Suprapubic skin (tissue), 4 donors: ENCODE data around the gene SKI. TPM values are rescaled to one million over a fixed set of nuclear protein-coding genes. Genes with fewer than 3 reads are reported as not detected.

Source experiments
- DNase-seq, 2 donors: peaks; one replicate each; pipeline ENCODE4 v3.0.0-alpha.2; 2019; ENCODE audit warnings: low spot score in 2 of 2
- H3K27ac ChIP-seq: fragments of 200-600 bp; sonication (generic); one replicate; pipeline ENCODE4 v1.5.1; 2019
- H3K27me3 ChIP-seq: fragments of 200-600 bp; sonication (generic); one replicate; pipeline ENCODE4 v1.5.1; 2019
- H3K36me3 ChIP-seq: fragments of 200-600 bp; sonication (generic); one replicate; pipeline ENCODE4 v1.5.1; 2019
- H3K4me1 ChIP-seq: fragments of 200-600 bp; sonication (generic); one replicate; pipeline ENCODE4 v1.5.1; 2019
- H3K4me3 ChIP-seq: fragments of 200-600 bp; sonication (generic); one replicate; pipeline ENCODE4 v1.5.1; 2019; ENCODE audit warnings: mild to moderate bottlenecking
- H3K9me3 ChIP-seq: fragments of 200-600 bp; sonication (generic); one replicate; pipeline ENCODE4 v1.5.1; 2019
- EP300 ChIP-seq: sonication (generic); formaldehyde crosslinking; IDR thresholded peaks from one replicate; pipeline ENCODE4 v1.6.1; 2017; ENCODE audit warnings: antibody characterized with exemption
- POLR2A ChIP-seq, 2 donors: fragments of 450-650 bp; IDR thresholded peaks; one replicate each; pipeline ENCODE4 v1.6.1; 2017; ENCODE audit warnings: antibody characterized with exemption in 2 of 2, mild to moderate bottlenecking in 2 of 2, moderate library complexity in 2 of 2
- POLR2AphosphoS5 ChIP-seq, 3 donors: sonication (generic); formaldehyde crosslinking; IDR thresholded peaks; one replicate each; pipeline ENCODE4 v1.6.1; 2017; ENCODE audit warnings: antibody characterized with exemption in 3 of 3
- WGBS: methylation state at CpG from one replicate; pipeline ENCODE4 v1.1.5; 2018; 5-methylcytosine and 5-hydroxymethylcytosine counted together
- total RNA-seq, 4 donors: library from RNA; depleted of rRNA; stranded (reverse); fragments of >200 nt; gene quantifications; one replicate each; pipeline ENCODE4 v1.1.0, GENCODE V29; 2016
- TF ChIP-seq, protein P1 (sequence below), 2 donors: fragments of 200-600 bp in 1 of 2; fragments of 450-650 bp in 1 of 2; sonication (generic) in 1 of 2; IDR thresholded peaks; one replicate each; pipeline ENCODE4 v1.5.1; 2016 to 2019; ENCODE audit warnings: antibody characterized with exemption in 2 of 2, mild to moderate bottlenecking in 1 of 2, moderate library complexity in 1 of 2

SKI gene
- total RNA-seq, 4 donors from 2014 or later: 51.8 to 91.2 (median 68.1) TPM

DNA sequence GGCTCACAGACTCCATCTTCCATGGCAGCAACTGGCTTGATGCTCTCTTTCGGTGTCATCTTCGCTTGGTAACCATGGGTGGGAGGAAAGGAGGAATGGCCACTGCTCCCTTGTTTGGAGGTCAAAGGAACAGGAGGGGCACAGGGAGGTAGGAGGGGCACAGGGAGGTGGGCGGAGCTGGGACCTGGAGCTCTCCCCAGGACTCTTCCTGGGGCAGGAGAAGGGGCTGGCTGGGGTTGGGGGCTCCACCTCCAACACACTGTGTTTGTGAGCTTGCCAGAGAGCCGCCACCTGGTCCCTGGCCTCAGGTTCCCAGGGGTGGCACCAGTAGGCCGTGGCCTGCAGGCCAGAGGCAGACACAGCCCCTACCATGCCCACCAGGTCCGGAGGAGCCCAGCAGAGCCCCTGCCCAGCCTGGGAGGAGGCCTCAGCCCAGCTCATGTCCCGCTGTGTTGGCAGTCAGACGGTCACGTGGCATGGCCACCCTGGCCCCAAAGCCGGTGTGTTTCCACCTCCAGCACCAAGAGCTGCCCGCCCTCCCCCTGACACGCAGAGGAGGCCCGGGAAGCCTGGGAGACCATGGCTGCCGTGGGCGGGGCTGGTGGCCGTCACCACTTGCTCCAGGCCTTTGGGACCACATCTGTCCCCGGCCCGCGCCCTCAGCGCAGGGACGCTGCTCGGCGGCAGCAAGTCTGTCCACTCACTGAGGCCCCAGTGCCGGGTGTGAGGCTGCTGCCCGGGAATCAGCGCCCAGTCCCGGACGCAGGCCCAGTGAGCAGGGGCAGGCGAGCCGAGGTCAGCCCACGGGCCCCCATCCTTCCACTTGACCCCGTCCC, 89.3 kb downstream of the SKI start:
- TF ChIP-seq, protein P1, sequence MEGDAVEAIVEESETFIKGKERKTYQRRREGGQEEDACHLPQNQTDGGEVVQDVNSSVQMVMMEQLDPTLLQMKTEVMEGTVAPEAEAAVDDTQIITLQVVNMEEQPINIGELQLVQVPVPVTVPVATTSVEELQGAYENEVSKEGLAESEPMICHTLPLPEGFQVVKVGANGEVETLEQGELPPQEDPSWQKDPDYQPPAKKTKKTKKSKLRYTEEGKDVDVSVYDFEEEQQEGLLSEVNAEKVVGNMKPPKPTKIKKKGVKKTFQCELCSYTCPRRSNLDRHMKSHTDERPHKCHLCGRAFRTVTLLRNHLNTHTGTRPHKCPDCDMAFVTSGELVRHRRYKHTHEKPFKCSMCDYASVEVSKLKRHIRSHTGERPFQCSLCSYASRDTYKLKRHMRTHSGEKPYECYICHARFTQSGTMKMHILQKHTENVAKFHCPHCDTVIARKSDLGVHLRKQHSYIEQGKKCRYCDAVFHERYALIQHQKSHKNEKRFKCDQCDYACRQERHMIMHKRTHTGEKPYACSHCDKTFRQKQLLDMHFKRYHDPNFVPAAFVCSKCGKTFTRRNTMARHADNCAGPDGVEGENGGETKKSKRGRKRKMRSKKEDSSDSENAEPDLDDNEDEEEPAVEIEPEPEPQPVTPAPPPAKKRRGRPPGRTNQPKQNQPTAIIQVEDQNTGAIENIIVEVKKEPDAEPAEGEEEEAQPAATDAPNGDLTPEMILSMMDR (IDR thresholded peaks at IDR 0.05): no peak
- Histone ChIP-seq H3K9me3 (no peaks in the 10 kb centered on the region), H3K4me1 (peaks cover 87% of the 10 kb centered on the region), H3K4me3 (no peak overlapping the region), H3K27me3 (no peaks in the 10 kb centered on the region), H3K36me3 (no peaks in the 10 kb centered on the region), H3K27ac (peak overlapping the region; percentile 10)
- no peak for DNase-seq
- 89% methylated on average over 3 of the region's 32 CpGs for WGBS

DNA sequence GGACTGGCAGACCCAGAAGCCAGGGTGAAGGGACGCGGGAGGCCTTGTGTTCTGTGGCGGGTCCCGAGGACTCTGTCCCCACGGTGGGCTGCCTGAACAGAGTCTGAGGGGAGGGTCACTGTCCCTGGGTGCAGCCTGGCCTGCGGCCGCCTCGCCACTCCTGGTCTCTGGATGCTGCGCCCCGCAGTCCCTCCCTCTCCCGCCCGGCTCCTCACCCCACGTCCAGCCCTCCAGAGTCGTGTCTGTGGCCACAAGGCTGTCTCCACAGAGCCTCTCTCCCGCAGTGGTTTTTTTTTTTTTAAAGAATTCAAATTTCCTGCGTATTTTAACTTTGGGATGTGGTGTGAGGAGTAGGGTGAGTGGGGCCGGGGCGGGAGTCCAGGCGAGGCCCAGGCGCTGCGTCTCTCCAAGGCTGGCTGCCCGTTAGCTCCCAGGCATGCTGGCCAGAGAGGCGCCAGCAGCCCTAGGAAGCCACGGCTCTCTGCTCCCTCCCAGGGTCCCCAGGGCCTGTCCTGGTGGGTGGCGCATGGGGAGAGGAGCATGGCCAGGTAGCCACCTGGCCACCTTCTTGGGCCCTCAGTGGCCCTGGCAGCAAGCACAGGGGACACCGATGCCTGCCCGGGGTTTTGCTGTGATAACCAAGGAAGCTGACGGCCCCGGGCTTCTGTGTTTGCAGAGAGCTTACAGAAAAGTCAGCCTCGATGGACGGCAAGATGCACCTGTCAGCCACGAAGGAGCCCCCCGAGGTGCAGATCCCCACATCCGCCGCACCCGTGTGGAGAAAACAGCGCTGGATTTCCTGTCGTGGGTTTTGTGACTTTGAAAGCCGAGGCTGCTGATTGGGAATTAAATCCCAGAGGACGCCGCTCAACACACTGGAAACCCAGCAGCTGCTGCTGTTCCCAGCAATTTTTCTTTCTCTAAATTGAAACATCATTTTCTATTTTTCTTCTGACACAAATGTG, 90.5 kb downstream of the SKI start:
- 65% methylated on average over 32 of the region's 41 CpGs for WGBS
- no peak for TF ChIP-seq POLR2A (IDR thresholded peaks at IDR 0.05)
- no peak for DNase-seq
- Histone ChIP-seq H3K27ac (peak overlapping the region; percentile 58), H3K27me3 (no peaks in the 10 kb centered on the region), H3K4me3 (no peak overlapping the region), H3K9me3 (no peaks in the 10 kb centered on the region), H3K4me1 (peaks cover 86% of the 10 kb centered on the region), H3K36me3 (no peaks in the 10 kb centered on the region)

DNA sequence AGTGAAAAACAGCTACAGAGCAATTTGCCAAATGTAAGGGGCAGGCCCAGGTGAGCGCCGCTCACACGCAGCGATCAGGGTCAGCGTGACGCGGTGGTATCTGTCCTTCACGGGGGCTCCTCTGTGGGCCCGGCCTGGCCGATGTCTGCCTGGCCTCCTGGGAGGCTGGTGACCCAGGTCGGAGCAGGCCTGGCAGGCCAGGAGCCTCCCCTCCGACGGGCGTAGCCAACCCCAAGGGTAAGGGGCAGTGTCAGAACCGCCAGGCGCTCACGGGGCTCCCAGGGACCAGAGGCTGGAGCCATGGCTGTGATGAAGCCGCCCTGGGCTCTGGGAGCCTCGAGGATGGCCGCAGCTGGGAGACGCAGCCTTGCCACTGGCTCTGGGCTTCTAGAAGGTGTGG, 91.2 kb downstream of the SKI start:
- no peaks in the 10 kb centered on the region for H3K9me3 ChIP-seq
- H3K4me1 ChIP-seq: peaks cover 79% of the 10 kb centered on the region
- 74% methylated on average over 11 of the region's 21 CpGs for WGBS
- no peaks in the 10 kb centered on the region for H3K36me3 ChIP-seq
- TF ChIP-seq, protein P1 (IDR thresholded peaks at IDR 0.05): no peak
- no peak for TF ChIP-seq POLR2AphosphoS5 (IDR thresholded peaks at IDR 0.05)
- no peak for TF ChIP-seq POLR2A (IDR thresholded peaks at IDR 0.05)
- no peak for TF ChIP-seq EP300
- peak overlapping the region; percentile 37 for H3K27ac ChIP-seq
- no peak for DNase-seq
- H3K27me3 ChIP-seq: peaks cover 4% of the 10 kb centered on the region
- no peak overlapping the region for H3K4me3 ChIP-seq

DNA sequence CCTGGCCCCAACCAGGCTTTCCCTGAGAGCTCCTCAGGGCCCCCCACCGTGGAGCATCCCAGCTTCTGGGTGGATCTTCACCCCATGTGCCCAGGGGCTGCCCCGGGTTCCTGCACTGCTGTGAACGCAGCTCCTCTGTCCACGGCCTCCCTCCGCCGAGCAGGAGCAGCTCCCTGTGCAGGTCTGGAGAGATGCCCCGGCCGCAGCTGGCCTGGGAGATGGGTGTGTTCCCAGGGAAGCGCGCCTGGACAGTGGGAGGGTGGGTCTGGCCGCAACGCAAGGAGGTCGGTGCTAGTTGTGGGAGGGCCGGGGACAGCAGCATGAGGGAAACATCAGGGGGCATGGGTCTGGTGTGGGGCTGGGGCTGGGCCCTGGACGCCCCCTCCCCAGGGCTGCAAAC, 91.9 kb downstream of the SKI start:
- whole genome bisulfite sequencing: 80% methylated on average over 7 of the region's 15 CpGs
- H3K27me3 ChIP-seq: peaks cover 8% of the 10 kb centered on the region
- H3K36me3 ChIP-seq: no peaks in the 10 kb centered on the region
- no peaks in the 10 kb centered on the region for H3K9me3 ChIP-seq
- peak overlapping the region; percentile 37 for H3K27ac ChIP-seq
- H3K4me1 ChIP-seq: peaks cover 72% of the 10 kb centered on the region
- TF ChIP-seq EP300 (no peak), POLR2A (IDR thresholded peaks at IDR 0.05) (no peak), POLR2AphosphoS5 (IDR thresholded peaks at IDR 0.05) (no peak)
- TF ChIP-seq, protein P1 (IDR thresholded peaks at IDR 0.05): no peak
- no peak overlapping the region for H3K4me3 ChIP-seq
- DNase-seq: no peak

DNA sequence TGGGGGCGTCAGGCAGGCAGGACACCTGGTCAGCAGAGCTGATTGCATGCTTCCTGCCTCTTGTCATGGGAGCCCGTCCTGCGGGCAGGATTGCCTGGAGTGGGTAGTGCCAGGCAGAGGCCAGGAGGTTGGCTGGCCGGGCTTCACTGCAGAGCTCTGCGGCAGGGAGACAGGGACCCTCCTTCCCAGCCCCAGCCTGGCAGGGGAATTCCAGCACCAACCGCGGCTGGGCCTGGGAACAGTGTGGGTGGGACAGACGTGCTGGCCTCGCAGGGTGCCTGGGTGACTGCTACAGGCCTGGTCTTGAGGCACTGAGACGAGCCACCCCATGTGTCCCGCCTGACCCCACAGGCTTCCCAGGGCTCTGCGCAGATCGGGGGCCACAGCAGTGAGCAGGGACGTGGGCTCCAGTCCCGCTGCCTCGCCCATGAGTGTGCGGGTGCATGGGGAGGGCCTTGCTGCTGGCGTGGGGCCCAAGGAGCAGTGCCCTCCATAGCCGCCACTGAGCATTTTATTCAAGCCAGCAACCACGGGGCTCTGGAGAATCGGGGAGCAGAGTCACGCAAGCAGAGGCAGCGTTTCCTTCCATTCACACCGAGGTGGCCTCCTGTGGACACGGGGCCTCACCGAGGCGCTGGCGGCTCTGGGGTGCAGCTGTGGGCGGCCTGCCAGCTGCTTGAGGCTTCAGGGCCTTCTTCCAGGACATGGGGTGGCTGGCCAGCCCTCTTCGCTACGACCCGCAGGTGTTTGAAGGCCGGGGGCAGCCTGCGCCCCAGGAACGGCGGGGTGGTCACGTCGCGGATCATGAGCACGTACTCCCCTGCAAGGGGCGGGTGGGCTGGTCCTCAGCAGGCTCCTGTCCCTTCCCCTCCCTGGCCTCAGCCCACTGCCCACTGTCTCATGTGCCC, 92.9 kb downstream of the SKI start:
- 18% methylated on average over 20 of the region's 41 CpGs for WGBS
- DNase-seq: no peak
- TF ChIP-seq POLR2A (IDR thresholded peaks at IDR 0.05): no peak
- no peak for TF ChIP-seq EP300
- TF ChIP-seq, protein P1 (IDR thresholded peaks at IDR 0.05): no peak
- no peak for TF ChIP-seq POLR2AphosphoS5 (IDR thresholded peaks at IDR 0.05)
- peaks cover 63% of the 10 kb centered on the region for H3K4me1 ChIP-seq
- peaks cover 8% of the 10 kb centered on the region for H3K27me3 ChIP-seq
- H3K9me3 ChIP-seq: no peaks in the 10 kb centered on the region
- no peaks in the 10 kb centered on the region for H3K36me3 ChIP-seq
- H3K4me3 ChIP-seq: no peak overlapping the region
- H3K27ac ChIP-seq: peak overlapping the region; percentile 71
